Esophagus muscularis mucosa (tissue), 4 donors: Measurements from ENCODE around the gene FBXO24. TPM values are rescaled to one million over a fixed set of nuclear protein-coding genes. Genes with fewer than 3 reads are reported as not detected.
"Not testable (repeated sequence)": the region's sequence is repeated elsewhere in the genome, so short reads cannot be mapped to it uniquely, and the experiment has no call there.

ENCODE experiments used
- DNase-seq: peaks from one replicate; pipeline ENCODE4 v3.0.0-alpha.2; 2017; ENCODE audit errors: extremely low spot score
- H3K27ac ChIP-seq, 4 donors: fragments of 200-600 bp; sonication (generic); replicated peaks in 1 of 4; 1 replicate in 3 of 4; 2 replicates in 1 of 4; pipeline ENCODE4 v1.5.1; 2016 to 2019; ENCODE audit warnings: mild to moderate bottlenecking in 1 of 4
- H3K27me3 ChIP-seq, 4 donors: fragments of 200-600 bp; sonication (generic); one replicate each; pipeline versions ENCODE4 v1.5.1 to v1.6.0; 2016 to 2019
- H3K36me3 ChIP-seq, 4 donors: fragments of 200-600 bp; sonication (generic); one replicate each; pipeline ENCODE4 v1.5.1; 2016 to 2019
- H3K4me1 ChIP-seq, 4 donors: fragments of 200-600 bp; sonication (generic); one replicate each; pipeline ENCODE4 v1.5.1; 2016 to 2019
- H3K4me3 ChIP-seq, 4 donors: fragments of 200-600 bp; sonication (generic); 1 replicate in 2 of 4; 2 replicates in 2 of 4; pipeline ENCODE4 v1.5.1; 2016 to 2019; ENCODE audit warnings: mild to moderate bottlenecking in 4 of 4, moderate library complexity in 1 of 4
- H3K9me3 ChIP-seq, 4 donors: fragments of 200-600 bp; sonication (generic); 1 replicate in 3 of 4; 2 replicates in 1 of 4; pipeline ENCODE4 v1.5.1; 2016 to 2019
- CTCF ChIP-seq, 3 experiments: fragments of 200-600 bp in 2 of 3; fragments of 450-650 bp in 1 of 3; sonication (generic) in 2 of 3; IDR thresholded peaks; one replicate each; pipeline ENCODE4 v1.5.1; 2017 to 2019; ENCODE audit warnings: antibody characterized with exemption in 3 of 3, mild to moderate bottlenecking in 2 of 3, moderate library complexity in 1 of 3
- EP300 ChIP-seq: sonication (generic); formaldehyde crosslinking; IDR thresholded peaks from one replicate; pipeline ENCODE4 v1.6.1; 2017; ENCODE audit warnings: antibody characterized with exemption
- POLR2A ChIP-seq: fragments of 450-650 bp; IDR thresholded peaks from one replicate; pipeline ENCODE4 v1.6.1; 2017; ENCODE audit warnings: antibody characterized with exemption, moderate library complexity, mild to moderate bottlenecking, low read depth
- POLR2AphosphoS5 ChIP-seq, 2 donors: sonication (generic); formaldehyde crosslinking; IDR thresholded peaks; one replicate each; pipeline ENCODE4 v1.6.1; 2017; ENCODE audit warnings: antibody characterized with exemption in 2 of 2
- WGBS: methylation state at CpG from one replicate; pipeline ENCODE4 v1.1.5; 2018; 5-methylcytosine and 5-hydroxymethylcytosine counted together
- intact Hi-C: fragments of 100-400 bp; cut with DNase I; formaldehyde crosslinking; loops from one replicate; pipeline ENCODE4 v1.15.1; 2023
- total RNA-seq, 4 donors: library from RNA; depleted of rRNA; stranded (reverse); fragments of >200 nt; gene quantifications; one replicate each; pipeline versions ENCODE4 v1.1.0 to v1.2.1, GENCODE V29; 2016

FBXO24 gene
- total RNA-seq, 4 donors from 2014 or later = 0.13 to 0.83 (median 0.48) TPM

GRCh38 chr7:100540073-100540723 lies 45.9 kb upstream of the FBXO24 start:
- Histone ChIP-seq H3K27ac (peak overlapping the region in 1 of 4 donors; percentile 92), H3K27me3 (no peaks in the 10 kb centered on the region), H3K9me3 (no peaks in the 10 kb centered on the region), H3K4me3 (peak overlapping the region; percentile 90 to 98 (median 95)), H3K4me1 (peaks cover 28 to 65% (median 63%) of the 10 kb centered on the region in 4 donors), H3K36me3 (no peaks in the 10 kb centered on the region)
- TF ChIP-seq POLR2AphosphoS5 (IDR thresholded peaks at IDR 0.05) (no peak), EP300 (no peak), CTCF (IDR thresholded peaks at IDR 0.05) (no peak), POLR2A (no peak)
- DNase-seq = no peak
- WGBS = 49% methylated on average over 6 of the region's 6 CpGs
- intact Hi-C loops = no loop called here

- H3K27me3 ChIP-seq, intact Hi-C loops, H3K27ac ChIP-seq, H3K36me3 ChIP-seq, H3K9me3 ChIP-seq, H3K4me3 ChIP-seq, DNase-seq: not testable (repeated sequence)
- 83% methylated on average over 7 of the region's 7 CpGs for WGBS
- H3K4me1 ChIP-seq = peaks cover 39 to 76% (median 74%) of the 10 kb centered on the region in 4 donors
These were observed 44.8 kb upstream of the FBXO24 start for GRCh38 chr7:100541309-100541708.

- 62% methylated on average over 1 of the region's 1 CpG for WGBS
- Histone ChIP-seq H3K27me3 (no peaks in the 10 kb centered on the region), H3K4me3 (no peak overlapping the region), H3K9me3 (no peaks in the 10 kb centered on the region), H3K36me3 (no peaks in the 10 kb centered on the region), H3K4me1 (peaks cover 57 to 93% (median 91%) of the 10 kb centered on the region in 4 donors), H3K27ac (peak overlapping the region in 3 of 4 donors; percentile 91 to 92 (median 91))
- no peak for DNase-seq
- TF ChIP-seq EP300 = no peak
- TF ChIP-seq POLR2AphosphoS5 (IDR thresholded peaks at IDR 0.05) = no peak
- TF ChIP-seq POLR2A = no peak
- no peak for TF ChIP-seq CTCF (IDR thresholded peaks at IDR 0.05)
- intact Hi-C loops = no loop called here
These were observed 42.5 kb upstream of the FBXO24 start for GRCh38 chr7:100543586-100543985.

- 43% methylated on average over 5 of the region's 5 CpGs for WGBS
- peaks cover 0 to 4% (median 2%) of the 10 kb centered on the region in 4 donors for H3K36me3 ChIP-seq
- H3K9me3 ChIP-seq = no peaks in the 10 kb centered on the region
- H3K4me1 ChIP-seq = peaks cover 58 to 99% (median 98%) of the 10 kb centered on the region in 4 donors
- H3K4me3 ChIP-seq = peak overlapping the region in 1 of 4 donors; percentile 23
- intact Hi-C loops = no loop called here
- no peak for TF ChIP-seq POLR2A
- TF ChIP-seq CTCF (IDR thresholded peaks at IDR 0.05) = no peak
- no peak for TF ChIP-seq POLR2AphosphoS5 (IDR thresholded peaks at IDR 0.05)
- no peak for TF ChIP-seq EP300
- no peak for DNase-seq
- H3K27me3 ChIP-seq = no peaks in the 10 kb centered on the region
- H3K27ac ChIP-seq = peak overlapping the region; percentile 91 to 92 (median 92)
These were observed 41.7 kb upstream of the FBXO24 start for GRCh38 chr7:100544386-100544785.

- Histone ChIP-seq H3K9me3 (no peaks in the 10 kb centered on the region), H3K4me3 (peak overlapping the region; percentile 1 to 23 (median 12)), H3K27ac (peak overlapping the region; percentile 91 to 92 (median 92)), H3K4me1 (peaks cover 53 to 99% (median 95%) of the 10 kb centered on the region in 4 donors), H3K27me3 (no peaks in the 10 kb centered on the region), H3K36me3 (peaks cover 0 to 10% (median 8%) of the 10 kb centered on the region in 4 donors)
- intact Hi-C loops = no loop called here
- 33% methylated on average over 1 of the region's 1 CpG for WGBS
- no peak for TF ChIP-seq POLR2A
- TF ChIP-seq POLR2AphosphoS5 (IDR thresholded peaks at IDR 0.05) = peak; percentile 28 to 38
- no peak for DNase-seq
These were observed 41.2 kb upstream of the FBXO24 start for GRCh38 chr7:100544967-100545359.
